ENCODE results near the gene EPHA2. TPM values are rescaled to one million over a fixed set of nuclear protein-coding genes. Genes with fewer than 3 reads are reported as not detected.
"Not testable (repeated sequence)": the region's sequence is repeated elsewhere in the genome, so short reads cannot be mapped to it uniquely, and the experiment has no call there.

EPHA2 gene
- total RNA-seq, 2 donors from 2014 or later, result 20.3 to 32.9 TPM

DNA sequence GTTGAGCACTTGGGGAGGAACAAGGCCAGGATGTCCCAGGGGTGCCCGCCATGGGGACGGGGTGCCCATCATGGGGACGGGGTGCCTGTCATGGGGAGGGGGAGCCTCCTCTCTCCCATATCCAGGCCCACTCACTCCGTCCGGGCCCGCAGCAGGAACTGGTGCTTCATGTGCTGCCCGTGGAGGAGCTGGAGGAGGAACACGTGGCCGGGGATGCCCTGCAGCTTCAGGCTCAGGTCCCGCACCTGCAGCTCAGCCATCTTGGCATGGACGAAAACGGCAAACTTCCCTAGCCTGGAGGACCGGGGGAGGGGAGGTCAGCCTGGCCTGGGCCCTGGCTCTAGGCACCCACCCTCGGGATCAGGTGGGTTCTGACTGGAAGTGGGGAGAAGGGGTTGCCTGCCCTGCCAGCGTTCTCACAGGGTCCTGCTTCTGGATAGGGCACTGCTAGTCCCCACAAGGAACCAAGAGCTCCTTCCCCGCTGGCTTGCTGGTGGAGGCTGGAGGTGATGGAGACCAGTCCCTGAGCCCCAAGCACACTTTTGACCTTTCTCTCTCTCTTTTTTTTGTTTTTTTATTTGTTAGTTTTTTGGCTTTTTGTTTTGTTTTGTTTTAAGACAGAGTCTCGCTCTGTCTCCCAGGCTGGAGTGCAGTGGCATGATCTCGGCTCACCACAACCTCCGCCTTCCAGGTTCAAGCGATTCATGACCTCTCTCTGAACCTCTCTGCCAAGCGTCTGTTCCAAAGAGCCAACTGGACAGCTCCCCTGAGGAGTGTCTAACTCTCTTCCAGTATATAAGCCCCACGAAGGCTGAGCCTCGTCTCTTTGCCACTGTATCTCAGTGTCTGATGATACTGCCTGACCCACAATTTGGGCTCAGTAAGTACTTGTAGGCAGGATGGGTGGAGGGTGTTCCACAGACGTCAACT, 46.7 kb upstream of the EPHA2 start:
- Histone ChIP-seq H3K4me1 (ENCODE audit: control insufficient read depth in 1 of 2, low read depth in 2 of 2) (peaks cover 9 to 25% of the 10 kb centered on the region in 2 donors), H3K9me3 (no peaks in the 10 kb centered on the region), H3K36me3 (no peaks in the 10 kb centered on the region), H3K4me3 (no peak overlapping the region), H3K27me3 (replicated peaks; ENCODE audit: insufficient read depth) (no peaks in the 10 kb centered on the region), H3K27ac (no peak overlapping the region)
- DNase-seq (ENCODE audit: low spot score) (no peak), ATAC-seq (ENCODE audit: insufficient number of reproducible peaks, low FRiP score, low read depth) (no peak)
- TF ChIP-seq, protein P1, sequence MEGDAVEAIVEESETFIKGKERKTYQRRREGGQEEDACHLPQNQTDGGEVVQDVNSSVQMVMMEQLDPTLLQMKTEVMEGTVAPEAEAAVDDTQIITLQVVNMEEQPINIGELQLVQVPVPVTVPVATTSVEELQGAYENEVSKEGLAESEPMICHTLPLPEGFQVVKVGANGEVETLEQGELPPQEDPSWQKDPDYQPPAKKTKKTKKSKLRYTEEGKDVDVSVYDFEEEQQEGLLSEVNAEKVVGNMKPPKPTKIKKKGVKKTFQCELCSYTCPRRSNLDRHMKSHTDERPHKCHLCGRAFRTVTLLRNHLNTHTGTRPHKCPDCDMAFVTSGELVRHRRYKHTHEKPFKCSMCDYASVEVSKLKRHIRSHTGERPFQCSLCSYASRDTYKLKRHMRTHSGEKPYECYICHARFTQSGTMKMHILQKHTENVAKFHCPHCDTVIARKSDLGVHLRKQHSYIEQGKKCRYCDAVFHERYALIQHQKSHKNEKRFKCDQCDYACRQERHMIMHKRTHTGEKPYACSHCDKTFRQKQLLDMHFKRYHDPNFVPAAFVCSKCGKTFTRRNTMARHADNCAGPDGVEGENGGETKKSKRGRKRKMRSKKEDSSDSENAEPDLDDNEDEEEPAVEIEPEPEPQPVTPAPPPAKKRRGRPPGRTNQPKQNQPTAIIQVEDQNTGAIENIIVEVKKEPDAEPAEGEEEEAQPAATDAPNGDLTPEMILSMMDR (IDR thresholded peaks at IDR 0.05), result no peak

DNA sequence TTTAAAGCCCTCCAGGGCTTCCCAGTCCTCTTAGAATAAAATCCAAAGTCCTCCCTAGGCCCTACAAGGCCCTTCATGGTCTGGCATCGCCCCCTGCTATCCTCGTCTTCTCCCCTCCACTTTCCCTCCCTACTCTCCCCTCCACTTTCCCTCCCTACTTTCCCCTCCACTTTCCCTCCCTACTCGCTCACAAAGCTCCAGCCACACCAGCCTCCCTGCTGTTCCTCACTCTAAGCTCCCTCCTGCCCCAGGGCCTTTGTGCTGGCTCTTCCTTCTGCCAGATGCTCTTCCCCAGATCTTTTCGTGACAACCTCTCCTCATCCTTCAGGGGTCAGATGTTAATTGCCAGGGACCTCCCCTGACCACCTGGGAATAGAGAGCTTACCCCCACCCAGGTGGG, 43.8 kb upstream of the EPHA2 start:
- TF ChIP-seq, protein P1 (IDR thresholded peaks at IDR 0.05), result no peak
- Histone ChIP-seq H3K36me3 (no peaks in the 10 kb centered on the region), H3K4me3 (no peak overlapping the region), H3K4me1 (ENCODE audit: control insufficient read depth in 1 of 2, low read depth in 2 of 2) (peaks cover 0 to 17% of the 10 kb centered on the region in 2 donors), H3K27ac (no peak overlapping the region), H3K9me3 (no peaks in the 10 kb centered on the region), H3K27me3 (replicated peaks; ENCODE audit: insufficient read depth) (no peaks in the 10 kb centered on the region)
- ATAC-seq (ENCODE audit: insufficient number of reproducible peaks, low FRiP score, low read depth) (no peak), DNase-seq (ENCODE audit: low spot score) (no peak)

DNA sequence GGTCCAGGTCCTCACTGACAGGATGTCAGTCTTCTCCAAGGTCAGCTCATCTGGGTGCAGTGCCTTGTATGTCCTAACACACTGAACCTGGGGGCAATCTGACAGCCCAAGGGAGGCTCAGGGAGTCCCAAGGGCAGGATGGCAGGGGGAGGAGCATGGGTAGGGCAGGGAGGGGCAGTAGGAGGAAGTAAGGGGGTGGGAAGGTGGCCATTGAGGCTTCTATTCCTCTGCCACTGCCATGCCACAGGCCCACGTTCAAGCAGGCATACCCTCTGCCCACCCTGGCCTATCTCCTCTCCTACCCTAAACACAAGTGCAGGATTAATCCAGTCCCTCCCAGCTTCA, 43.3 kb upstream of the EPHA2 start:
- TF ChIP-seq, protein P1 (IDR thresholded peaks at IDR 0.05), result no peak
- Histone ChIP-seq H3K9me3 (no peaks in the 10 kb centered on the region), H3K27ac (no peak overlapping the region), H3K4me3 (no peak overlapping the region), H3K27me3 (replicated peaks; ENCODE audit: insufficient read depth) (no peaks in the 10 kb centered on the region), H3K4me1 (ENCODE audit: control insufficient read depth in 1 of 2, low read depth in 2 of 2) (peaks cover 0 to 17% of the 10 kb centered on the region in 2 donors), H3K36me3 (no peaks in the 10 kb centered on the region)
- ATAC-seq (ENCODE audit: insufficient number of reproducible peaks, low FRiP score, low read depth), result no peak
- DNase-seq (ENCODE audit: low spot score), result no peak

DNA sequence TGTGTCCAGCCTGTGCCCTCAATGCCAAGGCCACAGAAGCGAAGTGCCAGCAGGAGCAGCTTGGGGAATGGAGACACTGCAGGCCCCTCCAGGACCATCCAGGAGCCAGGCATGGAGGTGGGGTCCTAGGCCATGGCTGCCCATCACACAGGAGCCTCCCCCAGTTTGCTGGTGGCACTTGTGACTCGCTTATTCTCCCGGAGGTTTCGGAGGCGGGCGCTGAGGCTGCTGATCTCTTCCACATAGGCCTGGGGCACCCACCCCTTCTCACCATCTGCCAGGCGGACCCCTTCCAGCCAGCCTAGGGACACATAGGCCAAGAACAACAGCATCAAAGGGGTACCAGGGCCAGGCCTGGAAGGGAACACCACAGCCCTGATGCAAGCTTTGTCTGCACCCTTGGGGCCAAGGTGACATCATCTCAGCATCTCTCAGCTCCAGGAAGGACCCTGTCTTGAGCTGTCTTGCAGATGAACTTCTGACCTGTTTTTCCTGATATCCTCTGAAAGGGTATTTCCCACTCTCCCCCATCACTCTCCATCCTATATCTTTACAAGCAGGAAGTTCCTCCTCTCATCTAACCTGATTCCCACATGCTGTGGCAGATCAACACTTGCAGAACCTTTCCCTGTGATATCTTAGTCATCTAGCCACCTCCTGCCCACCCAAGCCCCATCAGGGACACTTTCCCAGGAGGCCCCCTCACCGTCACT, 42.7 kb upstream of the EPHA2 start:
- Histone ChIP-seq H3K27me3 (replicated peaks; ENCODE audit: insufficient read depth) (no peaks in the 10 kb centered on the region), H3K27ac (no peak overlapping the region), H3K36me3 (no peaks in the 10 kb centered on the region), H3K9me3 (no peaks in the 10 kb centered on the region), H3K4me1 (ENCODE audit: control insufficient read depth in 1 of 2, low read depth in 2 of 2) (peaks cover 0 to 17% of the 10 kb centered on the region in 2 donors), H3K4me3 (no peak overlapping the region)
- TF ChIP-seq, protein P1 (IDR thresholded peaks at IDR 0.05), result no peak
- ATAC-seq (ENCODE audit: insufficient number of reproducible peaks, low FRiP score, low read depth), result no peak
- no peak for DNase-seq (ENCODE audit: low spot score)

DNA sequence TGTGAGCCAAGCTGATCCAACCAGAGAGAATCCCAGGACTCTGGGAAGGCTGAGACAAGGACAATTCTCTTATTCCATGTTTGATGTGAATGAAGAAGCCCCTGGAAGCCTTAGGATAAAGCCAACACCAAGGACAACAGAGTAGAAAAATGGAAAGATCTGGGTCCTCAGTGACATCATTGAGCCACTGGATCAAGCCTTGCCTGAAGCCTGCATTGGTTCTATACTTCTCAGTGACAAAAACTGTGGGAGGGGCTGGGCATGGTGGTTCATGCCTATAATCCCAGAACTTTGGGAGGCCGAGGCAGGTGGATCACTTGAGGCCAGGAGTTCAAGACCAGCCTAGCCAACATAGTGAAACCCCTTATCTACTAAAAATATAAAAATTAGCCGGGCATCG, 41.0 kb upstream of the EPHA2 start:
- DNase-seq (ENCODE audit: low spot score) (no peak), ATAC-seq (ENCODE audit: insufficient number of reproducible peaks, low FRiP score, low read depth) (no peak)
- TF ChIP-seq, protein P1 (IDR thresholded peaks at IDR 0.05), result no peak
- Histone ChIP-seq H3K27ac (no peak overlapping the region), H3K4me1 (ENCODE audit: control insufficient read depth in 1 of 2, low read depth in 2 of 2) (peaks cover 0 to 21% of the 10 kb centered on the region in 2 donors), H3K36me3 (no peaks in the 10 kb centered on the region), H3K4me3 (no peak overlapping the region), H3K27me3 (replicated peaks; ENCODE audit: insufficient read depth) (no peaks in the 10 kb centered on the region), H3K9me3 (no peaks in the 10 kb centered on the region)

DNA sequence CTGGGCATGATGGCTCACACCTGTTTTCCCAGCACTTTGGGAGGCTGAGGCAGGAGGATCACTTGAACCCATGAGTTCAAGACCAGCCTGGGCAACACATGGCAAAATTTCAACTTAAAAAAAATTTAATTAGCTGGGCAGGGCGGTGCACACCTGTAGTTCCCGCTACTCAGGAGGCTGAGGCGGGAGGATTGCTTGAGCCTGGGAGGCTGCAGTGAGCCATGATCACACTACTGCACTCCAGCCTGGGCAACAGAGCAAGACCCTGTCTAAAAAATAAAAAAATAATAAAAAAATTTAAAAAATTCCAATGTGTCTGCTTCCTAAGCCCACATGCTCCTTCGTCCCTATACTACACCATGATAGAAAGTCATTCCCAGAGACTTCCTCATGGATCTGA, 40.3 kb upstream of the EPHA2 start:
- not testable (repeated sequence) for H3K4me3 ChIP-seq; DNase-seq (ENCODE audit: low spot score); H3K36me3 ChIP-seq; H3K9me3 ChIP-seq; H3K27ac ChIP-seq; H3K27me3 ChIP-seq (replicated peaks; ENCODE audit: insufficient read depth); ATAC-seq (ENCODE audit: insufficient number of reproducible peaks, low FRiP score, low read depth)
- peaks cover 3 to 26% of the 10 kb centered on the region in 2 donors for H3K4me1 ChIP-seq (ENCODE audit: control insufficient read depth in 1 of 2, low read depth in 2 of 2)
